ENCODE results near the gene G6PC1.
A peak's percentile ranks its signal among the peaks of the same experiment; 100 is the strongest.

Gene G6PC1

DNA sequence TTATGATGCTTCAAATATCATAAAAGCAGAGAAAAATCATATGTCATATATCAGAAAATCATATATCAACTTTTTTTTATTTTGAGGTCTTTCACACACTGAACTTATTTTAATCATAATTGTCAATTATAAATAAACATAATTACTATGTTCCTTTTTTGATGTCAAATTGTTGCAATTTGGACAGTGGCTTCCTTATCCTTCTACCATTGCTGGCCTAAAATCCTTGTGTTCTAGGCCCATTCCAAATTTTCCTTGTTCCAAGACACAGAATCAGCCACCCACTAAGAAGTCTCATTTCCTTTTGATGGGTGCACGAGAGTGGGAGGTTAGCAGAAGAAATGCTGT is 28.9 kb downstream of the G6PC1 start:
- no peak overlapping the region for H3K27ac ChIP-seq (ENCODE audit: low read depth, low read length)
- H4K20me1 ChIP-seq (ENCODE audit: control insufficient read depth, insufficient read depth, low read depth, low read length), result no peaks in the 10 kb centered on the region
- peaks cover 5% of the 10 kb centered on the region for H3K4me1 ChIP-seq (ENCODE audit: control insufficient read depth, low read length)
- no peaks in the 10 kb centered on the region for H3K36me3 ChIP-seq (ENCODE audit: control insufficient read depth, low read length)
- H3K4me2 ChIP-seq (ENCODE audit: low read length), result no peak overlapping the region
- peaks cover 7% of the 10 kb centered on the region; the same call in 1 of the 2 replicates for H3K27me3 ChIP-seq (ENCODE audit: control insufficient read depth, low read length)
- TF ChIP-seq, protein P1, sequence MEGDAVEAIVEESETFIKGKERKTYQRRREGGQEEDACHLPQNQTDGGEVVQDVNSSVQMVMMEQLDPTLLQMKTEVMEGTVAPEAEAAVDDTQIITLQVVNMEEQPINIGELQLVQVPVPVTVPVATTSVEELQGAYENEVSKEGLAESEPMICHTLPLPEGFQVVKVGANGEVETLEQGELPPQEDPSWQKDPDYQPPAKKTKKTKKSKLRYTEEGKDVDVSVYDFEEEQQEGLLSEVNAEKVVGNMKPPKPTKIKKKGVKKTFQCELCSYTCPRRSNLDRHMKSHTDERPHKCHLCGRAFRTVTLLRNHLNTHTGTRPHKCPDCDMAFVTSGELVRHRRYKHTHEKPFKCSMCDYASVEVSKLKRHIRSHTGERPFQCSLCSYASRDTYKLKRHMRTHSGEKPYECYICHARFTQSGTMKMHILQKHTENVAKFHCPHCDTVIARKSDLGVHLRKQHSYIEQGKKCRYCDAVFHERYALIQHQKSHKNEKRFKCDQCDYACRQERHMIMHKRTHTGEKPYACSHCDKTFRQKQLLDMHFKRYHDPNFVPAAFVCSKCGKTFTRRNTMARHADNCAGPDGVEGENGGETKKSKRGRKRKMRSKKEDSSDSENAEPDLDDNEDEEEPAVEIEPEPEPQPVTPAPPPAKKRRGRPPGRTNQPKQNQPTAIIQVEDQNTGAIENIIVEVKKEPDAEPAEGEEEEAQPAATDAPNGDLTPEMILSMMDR (IDR thresholded peaks at IDR 0.05; ENCODE audit: low read depth, low read length, poor library complexity, severe bottlenecking), result no peak
- TF ChIP-seq EZH2phosphoT487 (IDR thresholded peaks at IDR 0.05; ENCODE audit: borderline replicate concordance, low read length), result no peak
- H3F3A ChIP-seq (ENCODE audit: control insufficient read depth, insufficient read depth), result peaks cover 2% of the 10 kb centered on the region; the same call in 1 of the 2 replicates
- H3K4me3 ChIP-seq (ENCODE audit: low read length), result no peak overlapping the region
- no peaks in the 10 kb centered on the region for H3K9me3 ChIP-seq (ENCODE audit: control insufficient read depth, insufficient read depth, low read length)
- H3K9me2 ChIP-seq (replicated peaks; ENCODE audit: control insufficient read depth, low read length), result no peaks in the 10 kb centered on the region
- H3K79me2 ChIP-seq (ENCODE audit: control insufficient read depth, low read length), result no peaks in the 10 kb centered on the region

DNA sequence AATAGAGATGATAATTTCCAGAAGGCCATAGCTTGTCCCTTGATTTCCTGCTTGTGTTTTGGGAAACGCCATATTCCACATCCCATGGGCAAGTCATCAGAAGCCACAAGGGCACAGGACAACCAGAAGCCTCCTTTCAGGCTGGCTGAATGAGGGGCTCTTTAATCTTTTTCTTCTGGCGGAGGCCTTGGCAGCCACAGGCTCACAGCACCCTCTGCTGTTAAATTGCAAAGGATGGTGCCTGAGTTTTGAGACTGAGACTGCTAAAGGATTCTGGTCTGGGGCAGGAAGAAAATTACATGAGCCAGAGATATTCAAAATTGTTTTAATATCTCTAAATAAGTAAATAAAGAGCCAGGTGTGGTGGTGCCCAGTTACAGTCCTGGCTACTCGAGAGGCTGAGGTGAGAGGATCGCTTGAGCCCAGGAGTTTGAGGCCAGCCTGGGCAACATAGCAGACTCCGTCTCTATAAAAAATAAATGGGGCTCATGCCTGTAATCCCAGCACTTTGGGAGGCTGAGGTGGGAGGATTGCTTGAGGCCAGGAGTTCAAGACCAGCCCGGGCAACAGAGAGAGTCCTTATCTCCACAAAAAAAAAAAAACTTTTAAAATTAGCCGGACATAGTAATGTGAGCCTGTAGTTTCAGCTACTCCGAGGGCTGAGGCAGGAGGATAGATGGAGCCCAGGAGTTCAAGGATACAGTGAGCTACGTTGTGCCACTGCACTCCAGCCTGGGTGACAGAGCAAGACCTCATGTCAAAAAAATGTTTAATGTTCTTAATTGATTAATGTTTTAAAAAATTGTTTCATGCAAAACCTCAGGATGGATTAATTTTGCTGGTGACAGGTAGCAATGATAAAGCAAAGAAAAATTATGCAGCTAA is 37.4 kb downstream of the G6PC1 start:
- H3K4me1 ChIP-seq (ENCODE audit: control insufficient read depth, low read length), result no peaks in the 10 kb centered on the region
- no peak overlapping the region for H3K4me3 ChIP-seq (ENCODE audit: low read length)
- H3K4me2 ChIP-seq (ENCODE audit: low read length), result no peak overlapping the region
- no peak overlapping the region for H3K27ac ChIP-seq (ENCODE audit: low read depth, low read length)
- H3K9me2 ChIP-seq (replicated peaks; ENCODE audit: control insufficient read depth, low read length), result no peaks in the 10 kb centered on the region
- TF ChIP-seq, protein P1 (IDR thresholded peaks at IDR 0.05; ENCODE audit: low read depth, low read length, poor library complexity, severe bottlenecking), result peak; percentile 53
- no peak for TF ChIP-seq EZH2phosphoT487 (IDR thresholded peaks at IDR 0.05; ENCODE audit: borderline replicate concordance, low read length)
- no peaks in the 10 kb centered on the region for H3K79me2 ChIP-seq (ENCODE audit: control insufficient read depth, low read length)
- no peaks in the 10 kb centered on the region for H4K20me1 ChIP-seq (ENCODE audit: control insufficient read depth, insufficient read depth, low read depth, low read length)
- H3K36me3 ChIP-seq (ENCODE audit: control insufficient read depth, low read length), result no peaks in the 10 kb centered on the region
- H3F3A ChIP-seq (ENCODE audit: control insufficient read depth, insufficient read depth), result no peaks in the 10 kb centered on the region
- H3K9me3 ChIP-seq (ENCODE audit: control insufficient read depth, insufficient read depth, low read length), result no peaks in the 10 kb centered on the region
- H3K27me3 ChIP-seq (ENCODE audit: control insufficient read depth, low read length), result peaks cover 11% of the 10 kb centered on the region; the same call in 1 of the 2 replicates

DNA sequence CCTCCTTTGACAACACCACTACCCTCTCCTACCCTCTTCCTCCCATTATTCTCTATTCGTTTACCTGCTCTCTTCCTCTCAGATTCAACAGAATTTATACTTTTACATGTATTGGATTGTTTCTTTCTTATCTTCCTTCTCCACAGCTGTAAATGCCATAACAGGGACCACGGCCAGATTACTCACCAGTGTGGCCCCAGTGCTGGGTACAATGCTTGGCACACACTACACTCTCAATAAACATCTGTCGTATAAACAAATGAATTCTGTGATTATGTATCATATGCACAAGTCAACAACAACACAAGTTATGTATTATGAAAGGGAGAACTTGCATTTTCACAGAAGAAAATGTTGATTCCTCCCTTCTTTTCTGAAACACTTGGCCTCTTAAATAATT is 43.6 kb downstream of the G6PC1 start:
- no peaks in the 10 kb centered on the region for H3K79me2 ChIP-seq (ENCODE audit: control insufficient read depth, low read length)
- H3K4me1 ChIP-seq (ENCODE audit: control insufficient read depth, low read length), result no peaks in the 10 kb centered on the region
- H3K9me3 ChIP-seq (ENCODE audit: control insufficient read depth, insufficient read depth, low read length), result no peaks in the 10 kb centered on the region
- no peak overlapping the region for H3K4me3 ChIP-seq (ENCODE audit: low read length)
- H3K27ac ChIP-seq (ENCODE audit: low read depth, low read length), result no peak overlapping the region
- no peak overlapping the region for H3K4me2 ChIP-seq (ENCODE audit: low read length)
- no peaks in the 10 kb centered on the region for H3F3A ChIP-seq (ENCODE audit: control insufficient read depth, insufficient read depth)
- H3K9me2 ChIP-seq (replicated peaks; ENCODE audit: control insufficient read depth, low read length), result no peaks in the 10 kb centered on the region
- no peaks in the 10 kb centered on the region for H4K20me1 ChIP-seq (ENCODE audit: control insufficient read depth, insufficient read depth, low read depth, low read length)
- 0 out of 2 replicates have a peak, but pooled peaks cover 4% of the 10 kb centered on the region for H3K27me3 ChIP-seq (ENCODE audit: control insufficient read depth, low read length)
- TF ChIP-seq, protein P1 (IDR thresholded peaks at IDR 0.05; ENCODE audit: low read depth, low read length, poor library complexity, severe bottlenecking), result no peak
- TF ChIP-seq EZH2phosphoT487 (IDR thresholded peaks at IDR 0.05; ENCODE audit: borderline replicate concordance, low read length), result no peak
- H3K36me3 ChIP-seq (ENCODE audit: control insufficient read depth, low read length), result peaks cover 3% of the 10 kb centered on the region

Measured in DOHH2 (cell line).